ENCODE results near the gene SEMA3F.

SEMA3F gene

GRCh38 chr3:50182533-50183099, 27.5 kb downstream of the SEMA3F start:
- TF ChIP-seq CTCF (IDR thresholded peaks at IDR 0.05; ENCODE audit: low read depth, low read length), result no peak
- H3K4me3 ChIP-seq (replicated peaks in 1 of 2; ENCODE audit: low read depth in 2 of 2, low read length in 2 of 2), result no peak overlapping the region
- no peak for DNase-seq (ENCODE audit: low read depth in 2 of 2)

- H3K4me3 ChIP-seq (replicated peaks in 1 of 2; ENCODE audit: low read depth in 2 of 2, low read length in 2 of 2), result no peak overlapping the region
- DNase-seq (ENCODE audit: low read depth in 2 of 2), result no peak
- TF ChIP-seq CTCF (IDR thresholded peaks at IDR 0.05; ENCODE audit: low read depth, low read length), result no peak
These were observed 28.6 kb downstream of the SEMA3F start for GRCh38 chr3:50183755-50184154.

GRCh38 chr3:50184242-50184978, 29.3 kb downstream of the SEMA3F start:
- TF ChIP-seq CTCF (IDR thresholded peaks at IDR 0.05; ENCODE audit: low read depth, low read length), result no peak
- DNase-seq (ENCODE audit: low read depth in 2 of 2), result no peak
- H3K4me3 ChIP-seq (replicated peaks in 1 of 2; ENCODE audit: low read depth in 2 of 2, low read length in 2 of 2), result no peak overlapping the region

- H3K4me3 ChIP-seq (replicated peaks in 1 of 2; ENCODE audit: low read depth in 2 of 2, low read length in 2 of 2), result no peak overlapping the region
- DNase-seq (ENCODE audit: low read depth in 2 of 2), result no peak
- TF ChIP-seq CTCF (IDR thresholded peaks at IDR 0.05; ENCODE audit: low read depth, low read length), result no peak
These were observed 30.1 kb downstream of the SEMA3F start for GRCh38 chr3:50185230-50185629.

- no peak for DNase-seq (ENCODE audit: low read depth in 2 of 2)
- no peak overlapping the region for H3K4me3 ChIP-seq (replicated peaks in 1 of 2; ENCODE audit: low read depth in 2 of 2, low read length in 2 of 2)
- TF ChIP-seq CTCF (IDR thresholded peaks at IDR 0.05; ENCODE audit: low read depth, low read length), result no peak
These were observed 31.0 kb downstream of the SEMA3F start for GRCh38 chr3:50186096-50186495.

GRCh38 chr3:50187750-50188149, 32.6 kb downstream of the SEMA3F start:
- no peak for DNase-seq (ENCODE audit: low read depth in 2 of 2)
- H3K4me3 ChIP-seq (replicated peaks in 1 of 2; ENCODE audit: low read depth in 2 of 2, low read length in 2 of 2), result no peak overlapping the region
- no peak for TF ChIP-seq CTCF (IDR thresholded peaks at IDR 0.05; ENCODE audit: low read depth, low read length)
